Central memory CD8-positive, alpha-beta T cell (primary cell): ENCODE data around the gene SAMD11.

Experiments
- ATAC-seq: fragments of 150-1000 bp; cut with Tn5 transposase; replicated peaks from 2 replicates; pipeline ENCODE4 v1.10.0; 2022; ENCODE audit warnings: mild to moderate bottlenecking, moderate FRiP score, moderate number of reproducible peaks; ENCODE audit not compliant: poor library complexity, severe bottlenecking; ENCODE audit errors: extremely low read depth
- DNase-seq, 2 donors: peaks; one replicate each; pipeline ENCODE4 v3.0.0; 2021; ENCODE audit warnings: low spot score in 2 of 2
- H3K27ac Mint-ChIP-seq: one replicate; pipeline ENCODE4 v1.8.0; 2022; ENCODE audit warnings: low read depth, mild to moderate bottlenecking, moderate library complexity, mixed read lengths
- H3K27me3 Mint-ChIP-seq: one replicate; pipeline ENCODE4 v1.8.0; 2022; ENCODE audit warnings: mixed read lengths
- H3K36me3 Mint-ChIP-seq: one replicate; pipeline ENCODE4 v1.8.0; 2022; ENCODE audit warnings: mild to moderate bottlenecking, moderate library complexity, mixed read lengths; ENCODE audit not compliant: insufficient read depth
- H3K4me1 Mint-ChIP-seq: one replicate; pipeline ENCODE4 v1.8.0; 2022; ENCODE audit warnings: mixed read lengths
- H3K4me3 Mint-ChIP-seq: one replicate; pipeline ENCODE4 v1.8.0; 2022; ENCODE audit warnings: mild to moderate bottlenecking, moderate library complexity, mixed read lengths
- H3K9me3 Mint-ChIP-seq: one replicate; pipeline ENCODE4 v1.8.0; 2022; ENCODE audit warnings: mixed read lengths

The SAMD11 gene

DNA sequence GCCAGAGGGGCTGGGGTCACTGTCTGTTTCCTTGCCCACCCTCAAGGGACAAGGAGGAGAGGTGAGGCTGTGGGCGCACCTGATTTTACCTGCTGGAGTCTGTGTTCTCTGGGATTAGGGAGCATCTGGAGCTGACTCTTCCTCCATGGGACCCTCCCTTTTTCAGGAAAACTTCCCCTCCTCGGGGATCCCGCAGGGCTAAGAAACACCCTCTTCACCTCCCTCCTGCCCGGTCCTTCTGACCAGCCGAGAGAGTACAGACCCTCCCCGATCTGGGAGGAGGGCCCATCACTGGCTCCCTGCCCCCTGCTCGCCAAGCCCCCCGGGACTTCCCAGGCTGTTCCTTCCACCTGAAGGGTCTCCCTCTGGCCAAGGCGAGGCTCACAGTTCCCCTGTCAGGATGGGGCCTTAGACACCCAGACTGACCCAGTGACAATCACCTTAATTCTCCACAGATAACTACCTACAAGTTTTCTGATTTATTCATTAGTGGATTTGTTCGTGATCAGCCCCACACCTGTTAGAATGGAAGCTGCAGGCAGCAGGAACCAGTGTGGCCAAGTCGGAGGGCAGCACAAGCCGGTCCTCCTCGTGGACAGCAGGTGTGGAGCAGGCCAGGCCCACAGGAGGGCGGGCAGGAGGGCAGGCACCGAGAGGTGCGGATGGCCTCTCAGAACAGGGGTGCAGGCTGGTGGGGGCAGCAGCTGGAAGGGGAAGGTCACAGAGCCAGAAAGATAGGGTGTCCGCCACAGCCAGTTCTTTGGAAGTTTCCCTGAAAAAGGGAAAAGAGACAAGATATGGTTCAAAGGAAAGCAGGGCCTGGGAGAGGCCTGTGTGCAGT is 15.9 kb upstream of the SAMD11 start:
- Mint-ChIP-seq H3K36me3 (peaks cover 10% of the 10 kb centered on the region), H3K27ac (no peak overlapping the region), H3K4me1 (peaks cover 12% of the 10 kb centered on the region), H3K27me3 (peaks cover 43% of the 10 kb centered on the region), H3K9me3 (no peaks in the 10 kb centered on the region), H3K4me3 (no peak overlapping the region)
- no peak for ATAC-seq
- DNase-seq, result no peak

GRCh38 chr1:908661-909060 is 15.1 kb upstream of the SAMD11 start:
- DNase-seq, result no peak
- no peak overlapping the region for H3K27ac Mint-ChIP-seq
- H3K9me3 Mint-ChIP-seq, result no peaks in the 10 kb centered on the region
- H3K4me3 Mint-ChIP-seq, result no peak overlapping the region
- H3K36me3 Mint-ChIP-seq, result peaks cover 10% of the 10 kb centered on the region
- H3K4me1 Mint-ChIP-seq, result peaks cover 13% of the 10 kb centered on the region
- peaks cover 51% of the 10 kb centered on the region for H3K27me3 Mint-ChIP-seq
- ATAC-seq, result no peak

DNA sequence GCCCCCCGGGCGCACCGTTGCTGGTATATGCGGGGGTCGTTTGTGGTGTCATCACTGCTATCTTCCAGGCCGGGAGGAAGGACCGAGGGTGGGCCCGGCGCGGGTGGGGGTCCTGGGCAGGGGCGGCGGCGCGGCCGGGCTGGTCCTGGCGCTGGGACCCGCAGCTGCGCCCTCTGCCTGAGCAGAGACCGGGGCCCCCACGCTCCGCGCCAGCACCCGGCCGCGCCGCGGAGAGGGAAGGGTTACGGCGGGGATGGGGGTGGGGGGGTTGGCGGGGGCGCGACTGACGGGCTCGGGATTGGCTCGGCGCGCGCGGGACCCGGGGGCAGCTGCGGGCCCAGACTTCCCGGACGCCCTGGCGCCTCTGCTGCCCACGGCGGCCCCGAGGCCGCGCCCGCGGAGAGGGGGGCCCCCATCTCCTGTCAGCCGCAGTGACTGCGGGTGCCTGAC is 13.8 kb upstream of the SAMD11 start:
- Mint-ChIP-seq H3K4me3 (no peak overlapping the region), H3K27ac (no peak overlapping the region), H3K36me3 (peaks cover 7% of the 10 kb centered on the region), H3K9me3 (no peaks in the 10 kb centered on the region), H3K27me3 (peaks cover 64% of the 10 kb centered on the region), H3K4me1 (peaks cover 13% of the 10 kb centered on the region)
- ATAC-seq (no peak), DNase-seq (no peak)

GRCh38 chr1:910311-910880 is 13.3 kb upstream of the SAMD11 start:
- ATAC-seq, result no peak
- Mint-ChIP-seq H3K9me3 (no peaks in the 10 kb centered on the region), H3K4me1 (peaks cover 13% of the 10 kb centered on the region), H3K27ac (no peak overlapping the region), H3K4me3 (no peak overlapping the region), H3K36me3 (peaks cover 6% of the 10 kb centered on the region), H3K27me3 (peaks cover 69% of the 10 kb centered on the region)
- DNase-seq, result no peak

- Mint-ChIP-seq H3K4me3 (no peak overlapping the region), H3K36me3 (peaks cover 1% of the 10 kb centered on the region), H3K27ac (no peak overlapping the region), H3K27me3 (peaks cover 73% of the 10 kb centered on the region), H3K9me3 (no peaks in the 10 kb centered on the region), H3K4me1 (peaks cover 13% of the 10 kb centered on the region)
- ATAC-seq (no peak), DNase-seq (no peak)
These were observed 12.6 kb upstream of the SAMD11 start for GRCh38 chr1:910881-911721.

GRCh38 chr1:911875-912739 is 11.6 kb upstream of the SAMD11 start:
- peaks cover 13% of the 10 kb centered on the region for H3K4me1 Mint-ChIP-seq
- no peak overlapping the region for H3K4me3 Mint-ChIP-seq
- DNase-seq, result no peak
- no peak for ATAC-seq
- H3K27ac Mint-ChIP-seq, result no peak overlapping the region
- H3K36me3 Mint-ChIP-seq, result peaks cover 1% of the 10 kb centered on the region
- H3K9me3 Mint-ChIP-seq, result no peaks in the 10 kb centered on the region
- H3K27me3 Mint-ChIP-seq, result peaks cover 68% of the 10 kb centered on the region

GRCh38 chr1:912740-913301 is 10.9 kb upstream of the SAMD11 start:
- DNase-seq (no peak), ATAC-seq (no peak)
- Mint-ChIP-seq H3K4me3 (no peak overlapping the region), H3K27ac (no peak overlapping the region), H3K9me3 (no peaks in the 10 kb centered on the region), H3K36me3 (peaks cover 1% of the 10 kb centered on the region), H3K27me3 (peaks cover 70% of the 10 kb centered on the region), H3K4me1 (peaks cover 13% of the 10 kb centered on the region)

GRCh38 chr1:913491-914130 is 10.1 kb upstream of the SAMD11 start:
- H3K9me3 Mint-ChIP-seq, result no peaks in the 10 kb centered on the region
- DNase-seq (no peak), ATAC-seq (no peak)
- no peak overlapping the region for H3K4me3 Mint-ChIP-seq
- H3K27ac Mint-ChIP-seq, result no peak overlapping the region
- H3K36me3 Mint-ChIP-seq, result peaks cover 1% of the 10 kb centered on the region
- H3K4me1 Mint-ChIP-seq, result peaks cover 13% of the 10 kb centered on the region
- peaks cover 72% of the 10 kb centered on the region for H3K27me3 Mint-ChIP-seq

- DNase-seq, result no peak
- H3K4me1 Mint-ChIP-seq, result peaks cover 13% of the 10 kb centered on the region
- ATAC-seq, result no peak
- H3K9me3 Mint-ChIP-seq, result no peaks in the 10 kb centered on the region
- peaks cover 79% of the 10 kb centered on the region for H3K27me3 Mint-ChIP-seq
- H3K36me3 Mint-ChIP-seq, result peaks cover 1% of the 10 kb centered on the region
- H3K4me3 Mint-ChIP-seq, result no peak overlapping the region
- H3K27ac Mint-ChIP-seq, result no peak overlapping the region
These were observed 9.4 kb upstream of the SAMD11 start for GRCh38 chr1:914131-914890.

DNA sequence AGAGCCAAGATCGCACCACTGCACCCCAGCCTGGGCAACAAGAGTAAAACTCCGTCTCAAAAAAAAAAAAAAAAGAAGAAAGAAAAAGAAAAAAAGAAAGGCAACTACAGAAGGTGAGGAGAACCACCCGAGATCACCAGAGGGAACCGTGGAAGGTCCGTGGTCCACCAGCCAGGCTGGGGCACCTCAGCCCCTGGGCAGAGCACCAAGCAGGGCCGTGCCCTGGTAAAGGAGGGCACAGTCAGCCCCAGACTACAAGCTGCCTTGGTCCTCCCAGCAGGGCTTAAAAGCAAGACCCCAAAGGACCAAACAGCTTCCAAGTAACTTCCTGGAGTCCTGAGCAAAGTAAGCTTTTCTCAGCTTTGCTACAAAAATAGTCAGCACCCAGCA is 8.8 kb upstream of the SAMD11 start:
- peaks cover 1% of the 10 kb centered on the region for H3K36me3 Mint-ChIP-seq
- H3K27ac Mint-ChIP-seq, result no peak overlapping the region
- DNase-seq, result no peak
- peaks cover 13% of the 10 kb centered on the region for H3K4me1 Mint-ChIP-seq
- no peaks in the 10 kb centered on the region for H3K9me3 Mint-ChIP-seq
- ATAC-seq, result no peak
- peaks cover 79% of the 10 kb centered on the region for H3K27me3 Mint-ChIP-seq
- H3K4me3 Mint-ChIP-seq, result no peak overlapping the region
